Smooth muscle cell (in vitro differentiated cells): ENCODE results near the gene IRAK1. TPM values are rescaled to one million over a fixed set of nuclear protein-coding genes. Genes with fewer than 3 reads are reported as not detected.

Experiments
- DNase-seq: peaks from one replicate; lab custom pipeline; 2025; ENCODE audit not compliant: unreplicated experiment; lab: John Stamatoyannopoulos, UW
- H2AFZ ChIP-seq: fragments of 200-600 bp; sonication (generic); 2 replicates; pipeline ENCODE4 v1.6.0; 2016; ENCODE audit warnings: antibody characterized with exemption, low read depth, mild to moderate bottlenecking
- H3F3A ChIP-seq: fragments of 200-600 bp; sonication (generic); 2 replicates; pipeline ENCODE4 v1.6.0; 2017; ENCODE audit warnings: antibody characterized with exemption, low read depth
- H3K27ac ChIP-seq: fragments of 200-600 bp; sonication (generic); 2 replicates; pipeline ENCODE4 v1.5.1; 2016; ENCODE audit warnings: low read depth, mild to moderate bottlenecking
- H3K27me3 ChIP-seq: fragments of 200-600 bp; sonication (generic); 2 replicates; pipeline ENCODE4 v1.6.1; 2016; ENCODE audit warnings: low read depth, mild to moderate bottlenecking
- H3K36me3 ChIP-seq: fragments of 200-600 bp; sonication (generic); 2 replicates; pipeline ENCODE4 v1.5.1; 2016; ENCODE audit warnings: low read depth
- H3K4me1 ChIP-seq: fragments of 200-600 bp; sonication (generic); 2 replicates; pipeline ENCODE4 v1.5.1; 2016; ENCODE audit warnings: low read depth
- H3K4me2 ChIP-seq: fragments of 200-600 bp; sonication (generic); 2 replicates; pipeline ENCODE4 v1.6.0; 2016; ENCODE audit warnings: mild to moderate bottlenecking
- H3K4me3 ChIP-seq: fragments of 200-600 bp; sonication (generic); 2 replicates; pipeline ENCODE4 v1.5.1; 2016; ENCODE audit warnings: mild to moderate bottlenecking
- H3K79me2 ChIP-seq: fragments of 200-600 bp; sonication (generic); 2 replicates; pipeline ENCODE4 v1.6.0; 2016; ENCODE audit warnings: low read depth, mild to moderate bottlenecking
- H3K9ac ChIP-seq: fragments of 200-600 bp; sonication (generic); 2 replicates; pipeline ENCODE4 v1.6.0; 2016; ENCODE audit warnings: low read depth
- H3K9me3 ChIP-seq: fragments of 200-600 bp; sonication (generic); replicated peaks from 2 replicates; pipeline ENCODE4 v1.5.1; 2016; ENCODE audit warnings: low read depth
- H4K20me1 ChIP-seq: fragments of 200-600 bp; sonication (generic); 2 replicates; pipeline ENCODE4 v1.6.0; 2016; ENCODE audit warnings: low read depth
- CTCF ChIP-seq: fragments of 200-600 bp; sonication (generic); IDR thresholded peaks from 2 replicates; pipeline ENCODE4 v1.5.1; 2017; ENCODE audit warnings: borderline replicate concordance, mild to moderate bottlenecking, antibody characterized with exemption; ENCODE audit not compliant: insufficient read depth, poor library complexity, severe bottlenecking
- WGBS: methylation state at CpG from one replicate; pipeline ENCODE4 v1.1.7; 2016; ENCODE audit warnings: low lambda C conversion rate; 5-methylcytosine and 5-hydroxymethylcytosine counted together
- polyA plus RNA-seq: library from polyadenylated mRNA; unstranded; fragments of >200 nt; fragmentation: Nextera tagmentation; extraction: Ambion mirVana; gene quantifications from 2 replicates; pipeline ENCODE4 v1.2.1, GENCODE V29; 2016
- total RNA-seq: library from RNA; depleted of rRNA; stranded (reverse); fragments of >200 nt; gene quantifications from 2 replicates; pipeline ENCODE4 v1.2.3, GENCODE V29; 2014

The IRAK1 gene
- total and polyA plus RNA-seq, 2 experiments from 2014 or later, result 29.4 to 63.4 TPM

DNA sequence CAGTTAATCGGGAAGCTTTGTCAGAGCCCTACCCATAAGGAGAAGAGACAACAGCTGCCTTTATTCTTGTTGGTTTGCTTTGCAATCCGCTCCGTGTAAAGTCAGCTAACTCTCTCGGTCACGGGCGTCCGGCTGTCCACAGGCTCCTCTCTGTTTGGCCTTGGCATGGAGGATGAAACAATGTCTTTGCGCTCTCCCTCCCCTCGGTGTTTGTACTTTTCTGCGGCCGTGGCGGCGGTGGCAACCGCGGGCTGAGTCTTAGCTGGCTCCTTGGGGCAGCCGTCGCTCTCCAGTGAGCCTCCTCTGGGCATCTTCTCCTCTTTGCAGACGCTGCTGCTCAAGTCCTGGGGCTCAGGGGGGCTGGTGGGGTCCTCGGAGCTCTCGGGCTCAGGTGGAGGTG lies 10.6 kb upstream of the IRAK1 start:
- no peak overlapping the region for H3K4me2 ChIP-seq
- H3K9ac ChIP-seq, result no peak overlapping the region
- no peak for TF ChIP-seq CTCF
- no peak overlapping the region for H3K27ac ChIP-seq
- H3K79me2 ChIP-seq, result peaks cover 5% of the 10 kb centered on the region
- H3K9me3 ChIP-seq, result no peaks in the 10 kb centered on the region
- H3F3A ChIP-seq, result no peaks in the 10 kb centered on the region
- 94% methylated on average over 18 of the region's 20 CpGs for WGBS
- no peak for DNase-seq
- peaks cover 20% of the 10 kb centered on the region for H4K20me1 ChIP-seq
- H3K4me3 ChIP-seq, result no peak overlapping the region
- H3K36me3 ChIP-seq, result no peaks in the 10 kb centered on the region
- H2AFZ ChIP-seq, result no peak overlapping the region
- no peaks in the 10 kb centered on the region for H3K4me1 ChIP-seq
- H3K27me3 ChIP-seq, result no peaks in the 10 kb centered on the region

GRCh38 chrX:154029439-154029838 lies 9.7 kb upstream of the IRAK1 start:
- Histone ChIP-seq H3K27me3 (no peaks in the 10 kb centered on the region), H3K36me3 (no peaks in the 10 kb centered on the region), H3K4me1 (no peaks in the 10 kb centered on the region), H2AFZ (no peak overlapping the region), H3K4me2 (no peak overlapping the region), H3K9me3 (no peaks in the 10 kb centered on the region), H3F3A (no peaks in the 10 kb centered on the region), H4K20me1 (peaks cover 14% of the 10 kb centered on the region), H3K9ac (no peak overlapping the region), H3K4me3 (no peak overlapping the region), H3K79me2 (peaks cover under 1% of the 10 kb centered on the region), H3K27ac (no peak overlapping the region)
- 68% methylated on average over 8 of the region's 8 CpGs for WGBS
- DNase-seq, result no peak
- TF ChIP-seq CTCF, result no peak

- Histone ChIP-seq H3K27me3 (no peaks in the 10 kb centered on the region), H4K20me1 (peaks cover 9% of the 10 kb centered on the region), H3K79me2 (no peaks in the 10 kb centered on the region), H2AFZ (no peak overlapping the region), H3K9me3 (no peaks in the 10 kb centered on the region), H3K27ac (no peak overlapping the region), H3K36me3 (no peaks in the 10 kb centered on the region), H3F3A (no peaks in the 10 kb centered on the region), H3K9ac (no peak overlapping the region), H3K4me2 (no peak overlapping the region), H3K4me1 (no peaks in the 10 kb centered on the region), H3K4me3 (no peak overlapping the region)
- 76% methylated on average over 13 of the region's 13 CpGs for WGBS
- no peak for DNase-seq
- no peak for TF ChIP-seq CTCF
These were observed 8.9 kb upstream of the IRAK1 start for GRCh38 chrX:154028502-154029184.

GRCh38 chrX:154027986-154028385 lies 8.3 kb upstream of the IRAK1 start:
- Histone ChIP-seq H3K4me3 (no peak overlapping the region), H3K27ac (no peak overlapping the region), H4K20me1 (peaks cover 2% of the 10 kb centered on the region), H3K9me3 (no peaks in the 10 kb centered on the region), H3F3A (no peaks in the 10 kb centered on the region), H3K4me2 (no peak overlapping the region), H3K4me1 (no peaks in the 10 kb centered on the region), H3K9ac (no peak overlapping the region), H3K27me3 (no peaks in the 10 kb centered on the region), H3K36me3 (no peaks in the 10 kb centered on the region), H2AFZ (no peak overlapping the region), H3K79me2 (no peaks in the 10 kb centered on the region)
- 78% methylated on average over 1 of the region's 1 CpG for WGBS
- DNase-seq, result no peak
- no peak for TF ChIP-seq CTCF
